Stimulated activated CD8-positive, alpha-beta memory T cell treated with anti-CD3 and anti-CD28 coated beads, Interleukin-15, amount 100 ng/mL, for 24 hours (primary cell): Measurements from ENCODE around the gene TMEM266.

ENCODE experiments used
- DNase-seq: peaks from one replicate; pipeline ENCODE4 v3.0.0-alpha.2; 2020; ENCODE audit warnings: low read depth

The TMEM266 gene

DNA sequence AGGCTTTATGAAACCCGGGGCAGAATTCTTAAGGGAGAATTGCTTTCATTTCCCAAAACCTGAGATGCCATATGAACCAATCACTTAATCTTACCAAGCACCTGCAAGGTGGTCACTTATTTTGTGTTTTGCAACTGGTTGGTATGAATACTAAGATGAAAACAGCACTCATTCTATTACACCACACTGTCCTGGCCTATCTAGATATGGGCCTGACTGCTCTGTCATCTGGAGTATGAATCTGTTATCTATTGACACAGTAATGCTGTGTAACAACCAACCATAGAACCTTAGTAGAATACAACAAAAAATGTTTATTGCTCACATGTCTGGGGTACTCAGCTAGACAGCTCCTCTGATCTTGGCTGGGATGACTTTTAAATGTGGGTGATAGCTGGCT lies 74.8 kb downstream of the TMEM266 start:
- no peak for DNase-seq

DNA sequence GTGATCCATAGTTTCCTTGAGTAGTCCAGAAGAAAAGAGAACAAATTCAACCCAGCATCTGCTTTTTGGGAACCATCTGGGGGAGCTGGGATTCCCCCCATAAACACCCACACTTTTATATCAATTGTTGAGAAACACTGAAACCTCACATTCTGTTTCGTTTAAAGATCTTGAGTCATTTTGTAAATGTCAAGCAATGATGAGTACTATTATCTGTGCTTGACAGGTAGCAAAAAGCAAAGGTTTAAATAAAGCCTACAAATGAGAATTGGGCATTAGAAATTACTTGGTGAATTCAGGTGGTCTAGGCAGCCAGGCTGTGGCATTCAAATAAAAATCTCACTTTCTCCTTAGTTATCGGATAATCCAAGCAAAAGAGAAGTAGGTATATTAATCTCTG lies 75.7 kb downstream of the TMEM266 start:
- DNase-seq = no peak

DNA sequence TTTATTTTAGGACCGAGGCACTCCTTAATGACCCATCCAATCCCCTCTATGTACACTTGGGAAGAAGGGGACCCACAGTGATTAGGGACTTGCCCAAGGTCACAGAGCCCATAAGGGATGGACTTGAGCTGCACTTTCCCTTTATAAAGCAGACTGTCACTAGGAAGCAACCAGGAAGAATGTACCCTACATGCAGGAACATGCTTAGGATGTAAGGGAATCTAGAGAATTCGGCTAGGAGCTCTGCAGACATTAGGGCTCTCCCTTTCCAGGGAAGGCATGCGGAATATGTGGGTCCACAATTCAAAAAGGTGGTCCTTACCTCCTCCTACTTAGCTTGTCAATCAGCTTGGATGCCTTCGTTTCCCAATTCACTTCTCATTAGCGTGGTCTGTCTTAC lies 78.7 kb downstream of the TMEM266 start:
- no peak for DNase-seq

DNA sequence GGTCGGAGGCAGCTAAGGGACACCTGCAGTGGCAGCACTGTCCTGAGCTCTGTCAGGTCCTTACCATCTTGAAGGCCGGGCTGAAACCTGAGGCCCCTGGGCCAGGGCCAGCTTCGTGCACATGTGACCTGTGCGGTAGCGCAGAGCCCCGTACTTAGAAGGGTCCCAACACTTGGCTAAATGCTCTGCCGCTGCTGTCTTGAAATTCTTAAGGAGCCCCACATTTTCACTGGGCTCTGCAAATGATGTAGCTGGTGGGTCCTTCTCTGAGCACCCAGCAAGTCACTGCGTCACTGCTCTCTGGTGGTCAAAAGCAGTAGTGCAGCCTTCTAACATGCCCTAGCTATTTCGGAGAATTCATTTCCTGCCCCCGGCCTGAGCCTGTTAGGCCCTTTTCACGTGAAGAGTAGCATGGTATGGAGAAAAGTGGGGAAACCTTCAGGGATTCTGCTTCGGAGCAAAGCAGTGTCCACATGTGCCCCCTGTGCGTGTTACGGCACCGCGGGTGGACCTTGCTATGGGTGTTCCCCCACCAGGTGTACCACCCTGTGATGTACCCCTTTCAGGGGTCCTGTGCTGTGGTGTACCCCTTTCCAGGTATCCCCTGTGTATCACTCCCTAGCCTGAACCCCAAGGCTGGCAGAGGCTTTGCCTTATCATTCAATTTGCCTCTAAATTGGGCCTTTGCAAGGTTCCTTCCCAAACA lies 79.7 kb downstream of the TMEM266 start:
- DNase-seq = peak; percentile 48

DNA sequence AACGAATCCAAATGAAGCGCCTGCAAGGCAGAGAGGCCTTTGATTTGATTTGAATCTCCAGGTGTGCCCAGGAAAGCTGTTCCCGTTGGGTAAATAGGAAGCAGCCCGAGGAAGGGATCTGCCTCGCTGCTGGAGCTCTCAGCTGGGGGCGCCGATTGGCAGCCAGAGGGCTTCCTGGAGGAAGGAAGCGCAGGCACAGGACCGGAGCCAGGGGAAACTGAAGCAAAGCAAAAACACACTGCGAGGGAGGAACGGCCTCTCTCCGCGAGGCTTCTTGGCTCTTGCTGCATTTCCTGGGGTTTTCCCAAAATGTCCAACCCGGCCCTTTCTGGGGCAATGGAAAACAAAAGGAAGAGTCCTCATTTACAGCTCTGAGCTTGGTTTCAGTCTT lies 80.3 kb downstream of the TMEM266 start:
- DNase-seq = no peak

DNA sequence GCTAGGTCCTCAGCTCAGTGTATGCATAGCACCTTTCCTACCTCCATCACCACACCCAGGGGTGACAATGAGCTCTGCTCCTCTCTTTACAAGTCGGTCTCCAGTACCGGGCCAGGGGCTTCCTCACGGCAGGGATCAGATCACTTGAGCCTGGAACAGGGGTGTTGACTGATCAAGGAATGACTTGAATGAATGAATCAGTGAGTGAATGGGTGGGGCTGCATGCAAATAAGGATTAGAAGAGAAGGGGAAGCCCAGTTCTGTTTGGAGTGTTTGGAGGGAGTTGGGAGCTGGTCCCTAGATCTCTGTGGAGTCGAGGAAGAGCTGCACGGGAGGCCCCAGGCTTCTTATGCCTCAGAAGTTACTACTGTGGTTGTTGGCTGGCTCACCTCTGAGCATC lies 87.0 kb downstream of the TMEM266 start:
- no peak for DNase-seq

DNA sequence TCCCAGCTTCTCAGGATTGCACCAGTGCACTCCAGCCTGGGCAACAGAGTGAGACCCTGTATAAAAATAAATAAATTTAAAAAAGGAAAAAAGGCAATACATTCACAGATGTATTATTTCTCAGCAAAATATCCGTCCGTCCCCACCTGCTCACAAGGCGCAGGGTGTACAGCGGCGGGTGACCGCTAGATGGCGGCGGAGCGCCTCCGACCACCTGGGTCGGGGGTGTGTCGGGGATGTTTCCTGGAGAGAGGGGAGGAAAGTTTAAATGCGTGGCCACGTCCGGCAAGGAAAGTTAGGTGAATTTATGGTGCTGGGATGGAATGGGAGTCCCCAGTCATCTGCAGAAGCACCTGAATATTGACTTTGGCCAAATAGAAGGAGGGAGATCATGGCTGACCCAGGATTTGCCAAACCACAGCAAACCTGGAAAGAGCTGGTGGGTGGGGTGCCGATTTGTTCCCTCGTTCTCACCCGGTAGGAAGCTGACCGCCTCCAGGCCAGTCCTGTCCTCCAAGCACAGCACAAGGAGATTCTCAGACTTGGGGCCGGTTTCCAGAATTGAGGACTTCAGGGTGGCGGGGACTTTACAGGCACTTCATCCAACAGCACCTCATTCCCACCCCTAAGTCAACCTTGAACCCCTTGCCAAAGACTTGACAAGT lies 88.3 kb downstream of the TMEM266 start:
- DNase-seq = peak; percentile 53

DNA sequence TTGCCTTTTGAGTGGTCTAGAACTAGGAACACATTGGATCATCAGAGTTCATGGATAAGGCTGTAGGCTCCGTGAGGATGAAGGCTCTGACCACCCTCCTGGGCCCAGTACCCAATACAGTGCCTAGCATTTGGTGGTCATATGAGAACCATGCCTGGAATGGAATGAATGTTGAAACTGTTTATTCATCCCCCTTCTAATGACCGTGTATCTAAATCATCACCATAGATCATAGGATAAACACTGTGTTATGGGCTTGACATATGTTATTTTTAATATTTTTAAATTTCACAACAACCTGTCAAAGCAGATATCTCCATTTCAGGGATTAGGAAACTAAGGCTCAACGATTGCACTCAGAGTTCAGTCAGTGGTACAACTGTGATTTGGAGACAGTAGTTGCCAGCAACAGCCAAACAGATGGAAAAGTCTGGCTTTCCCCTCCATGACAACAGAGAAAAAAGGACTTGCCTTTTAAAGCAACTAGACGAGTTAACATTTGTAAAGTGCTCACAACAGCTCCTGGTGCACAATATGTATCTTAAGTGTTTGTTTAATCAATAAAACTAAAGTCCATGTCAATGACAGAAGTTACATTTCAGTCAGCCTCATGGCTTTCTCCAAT lies 89.6 kb downstream of the TMEM266 start:
- no peak for DNase-seq

DNA sequence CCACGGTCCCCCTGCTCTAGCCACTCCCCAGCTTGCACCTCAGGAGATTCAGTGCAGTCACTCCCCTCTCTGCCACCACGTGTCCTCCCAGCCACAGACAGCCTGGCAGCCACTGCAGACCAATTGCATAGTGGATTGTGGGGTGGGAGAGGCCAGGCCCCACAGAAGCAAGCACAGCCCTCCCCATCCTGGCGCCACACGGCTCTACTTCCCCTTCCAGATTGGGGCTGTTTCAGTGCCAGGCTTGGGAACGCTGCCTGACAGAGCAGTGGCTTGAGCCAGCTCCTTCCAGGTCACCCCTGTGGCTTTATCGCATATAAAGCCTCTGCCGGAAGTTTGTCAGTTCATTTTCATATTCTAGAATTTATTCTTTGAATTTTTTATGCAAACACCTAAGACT lies 90.7 kb downstream of the TMEM266 start:
- DNase-seq = no peak

DNA sequence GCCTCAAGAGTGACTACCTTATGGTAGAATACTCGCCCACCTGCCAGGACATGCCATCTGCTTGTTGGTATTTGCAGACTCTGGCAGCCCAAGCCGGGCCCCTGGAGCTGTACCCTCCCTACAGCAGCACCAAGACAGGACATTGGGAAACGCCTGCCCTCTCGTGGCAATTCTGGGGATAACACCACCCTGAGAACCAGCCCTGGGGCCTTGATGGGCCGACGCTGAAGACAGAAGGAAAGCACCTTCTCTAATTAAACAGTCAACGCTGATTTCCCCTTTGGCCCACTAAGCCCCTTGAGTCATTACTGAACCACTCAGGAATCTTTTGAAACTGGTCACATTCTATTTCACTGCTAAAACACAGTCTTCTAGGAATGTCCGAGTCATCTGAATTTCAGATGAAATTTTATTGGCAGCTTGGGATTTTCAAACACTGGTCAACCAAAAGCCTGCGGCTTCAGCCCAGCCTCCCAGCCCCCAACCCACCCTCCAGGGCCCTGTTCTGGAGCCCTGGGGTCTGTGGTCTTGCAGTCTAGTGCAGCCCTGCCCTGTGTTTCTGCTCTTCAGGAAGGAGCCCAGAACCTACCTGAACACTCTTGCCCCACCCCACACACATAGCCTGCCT lies 91.3 kb downstream of the TMEM266 start:
- peak; percentile 57 for DNase-seq

DNA sequence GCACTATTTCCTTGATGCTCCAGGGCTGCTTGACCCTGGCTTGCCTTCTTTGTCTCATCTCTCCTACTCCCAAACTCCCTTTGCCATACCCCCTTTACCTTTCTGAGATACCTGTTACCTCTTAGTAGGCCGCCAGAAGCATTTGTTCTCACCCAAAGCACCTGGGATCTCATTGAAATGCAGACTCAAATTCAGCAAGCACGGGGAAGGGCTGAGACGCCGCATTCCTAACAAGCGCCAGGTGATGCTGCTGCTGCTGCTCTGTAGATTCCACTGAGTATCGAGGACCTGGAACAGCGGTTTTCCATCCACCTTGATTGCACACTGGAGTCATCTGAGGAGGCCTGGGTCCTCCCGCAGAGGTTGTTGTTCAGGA lies 91.8 kb downstream of the TMEM266 start:
- no peak for DNase-seq

DNA sequence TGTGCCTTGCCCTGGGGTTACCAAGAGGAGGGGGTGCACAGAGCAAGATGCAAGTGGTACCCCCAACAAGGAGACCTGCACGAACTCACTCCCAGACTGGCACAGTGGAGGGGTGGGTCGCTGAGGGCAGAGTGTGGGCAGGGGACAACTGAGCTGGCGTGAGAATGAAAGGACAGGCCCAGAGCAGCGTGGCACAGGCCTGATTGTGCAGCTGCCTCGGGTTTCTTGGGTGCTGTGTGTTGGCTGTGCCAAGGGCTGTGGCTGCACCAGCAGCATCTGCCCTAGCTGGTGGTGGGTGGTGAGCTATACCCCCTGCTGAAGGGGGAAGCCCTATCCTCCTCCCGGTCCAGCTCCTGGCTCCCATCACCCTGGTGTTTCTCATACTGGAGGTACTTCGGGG lies 92.4 kb downstream of the TMEM266 start:
- DNase-seq = no peak

DNA sequence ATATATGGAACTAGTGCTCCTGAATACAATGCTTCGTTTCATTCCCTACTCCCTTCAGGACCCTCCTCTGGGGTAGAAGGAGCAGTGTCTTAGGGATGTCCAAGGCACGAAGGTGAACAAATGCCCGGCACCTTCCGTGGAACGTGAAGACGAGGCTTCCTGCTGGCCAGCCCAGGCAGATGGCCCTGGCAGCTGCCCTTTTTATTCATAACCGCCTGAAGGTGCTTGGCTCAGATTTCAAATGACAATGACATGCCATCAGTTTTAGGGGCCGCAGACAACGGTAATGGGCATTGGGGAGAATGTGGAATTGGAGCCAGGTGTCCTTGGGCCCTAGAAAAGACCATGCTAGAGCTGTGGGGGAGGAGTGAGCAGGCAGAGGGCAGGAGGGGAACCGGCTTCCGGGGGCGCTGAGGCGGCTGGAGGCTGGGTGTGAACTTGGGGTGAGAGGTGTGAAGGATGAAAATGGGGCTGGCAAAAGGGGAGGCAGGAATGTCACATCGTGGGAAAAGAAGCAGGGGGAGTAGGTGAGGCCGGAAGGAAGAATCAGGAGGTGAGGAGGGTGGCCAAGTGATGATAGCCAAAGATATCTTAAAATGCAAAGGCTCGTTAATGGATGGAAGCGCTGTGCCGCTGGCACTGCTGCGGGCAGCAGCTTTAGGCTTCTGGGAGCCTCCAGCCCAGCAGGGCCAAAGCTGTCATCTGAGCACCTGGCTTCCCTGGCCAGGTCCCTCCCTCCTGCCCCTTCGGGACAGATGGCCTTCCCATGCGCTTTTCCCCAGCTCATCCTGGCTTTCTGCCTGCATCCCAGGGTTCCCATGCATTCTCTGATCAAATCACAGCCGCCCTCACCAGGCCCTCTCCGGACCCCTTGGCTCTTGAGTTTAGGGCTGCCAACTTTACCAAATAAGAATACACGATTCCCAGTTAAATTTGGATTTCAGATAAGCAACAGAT lies 93.7 kb downstream of the TMEM266 start:
- no peak for DNase-seq

DNA sequence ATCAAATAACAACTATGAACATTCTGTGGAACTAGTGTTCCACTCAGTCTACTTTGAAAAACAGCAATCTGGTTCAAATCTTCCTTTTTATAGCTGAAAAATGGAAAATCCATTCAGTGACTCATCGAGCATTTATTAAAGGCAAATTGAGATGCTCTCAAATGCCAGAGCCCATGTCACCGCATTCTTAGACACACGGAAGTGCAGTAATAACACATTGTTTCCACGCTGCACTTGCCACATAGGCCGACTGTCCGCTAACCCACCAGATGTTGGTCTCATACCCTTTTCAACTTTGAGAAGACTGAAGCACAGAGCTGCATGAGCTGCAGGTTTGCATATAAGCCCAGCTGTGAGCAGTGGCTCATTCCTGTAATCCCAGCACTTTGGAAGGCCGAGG lies 95.9 kb downstream of the TMEM266 start:
- no peak for DNase-seq

DNA sequence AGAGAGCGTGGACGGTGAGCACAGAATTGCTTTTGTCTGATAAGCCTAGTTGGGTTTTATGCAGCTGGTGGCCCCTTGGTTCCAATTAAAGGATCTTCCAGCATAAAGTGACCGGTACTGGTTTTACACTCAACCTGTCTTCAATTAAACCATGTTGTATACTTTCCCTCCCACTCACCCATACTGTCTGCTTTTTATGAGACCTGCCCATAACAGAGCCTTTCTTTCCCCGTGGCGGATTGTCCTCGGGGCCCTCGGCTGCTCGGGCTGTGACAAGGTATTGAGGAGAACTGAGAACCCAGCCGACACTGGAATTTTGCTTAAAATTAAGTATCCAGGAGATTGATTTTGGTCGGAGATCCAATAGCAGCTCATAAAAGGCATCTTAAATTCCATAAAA lies 98.4 kb downstream of the TMEM266 start:
- no peak for DNase-seq

DNA sequence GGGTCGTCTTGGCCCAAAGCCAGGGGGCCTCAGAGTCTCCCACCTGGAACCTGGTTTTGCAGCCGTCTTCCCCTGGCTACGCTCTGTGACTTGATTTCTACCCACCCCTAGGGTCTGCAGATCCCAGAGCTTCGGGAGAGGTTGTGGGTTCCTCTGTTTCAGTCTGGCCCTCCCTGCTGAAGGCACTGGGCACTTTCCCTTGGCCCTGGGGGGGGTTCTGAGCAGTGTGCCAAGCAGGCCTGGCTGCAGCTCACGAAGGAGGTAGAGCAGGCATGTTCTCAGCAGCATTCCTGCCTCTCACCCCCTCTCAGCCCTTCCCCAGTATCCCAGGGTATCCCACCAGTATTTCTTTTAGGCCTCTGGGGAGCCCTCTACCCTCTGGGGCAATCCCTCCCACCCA lies 99.0 kb downstream of the TMEM266 start:
- DNase-seq = no peak

DNA sequence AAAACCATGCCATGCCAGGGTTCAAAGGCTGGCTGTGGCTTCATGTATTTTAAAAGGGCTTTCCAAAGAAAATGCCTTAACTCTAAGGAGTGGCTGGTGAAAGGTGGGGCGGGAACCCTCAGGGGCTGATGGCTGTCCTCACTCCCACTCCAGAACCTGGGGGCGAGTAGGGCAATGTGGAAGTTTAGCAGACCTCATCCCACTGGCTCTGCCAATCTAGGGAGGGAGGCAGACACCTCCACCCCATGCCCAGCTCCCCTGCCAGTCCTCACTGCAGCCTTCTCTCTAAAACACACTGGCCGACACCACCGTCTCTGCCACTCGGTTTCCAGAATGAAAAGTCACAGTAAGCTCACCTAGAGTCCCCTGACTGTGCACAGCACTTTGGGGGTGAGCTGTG lies 99.5 kb downstream of the TMEM266 start:
- DNase-seq = no peak

DNA sequence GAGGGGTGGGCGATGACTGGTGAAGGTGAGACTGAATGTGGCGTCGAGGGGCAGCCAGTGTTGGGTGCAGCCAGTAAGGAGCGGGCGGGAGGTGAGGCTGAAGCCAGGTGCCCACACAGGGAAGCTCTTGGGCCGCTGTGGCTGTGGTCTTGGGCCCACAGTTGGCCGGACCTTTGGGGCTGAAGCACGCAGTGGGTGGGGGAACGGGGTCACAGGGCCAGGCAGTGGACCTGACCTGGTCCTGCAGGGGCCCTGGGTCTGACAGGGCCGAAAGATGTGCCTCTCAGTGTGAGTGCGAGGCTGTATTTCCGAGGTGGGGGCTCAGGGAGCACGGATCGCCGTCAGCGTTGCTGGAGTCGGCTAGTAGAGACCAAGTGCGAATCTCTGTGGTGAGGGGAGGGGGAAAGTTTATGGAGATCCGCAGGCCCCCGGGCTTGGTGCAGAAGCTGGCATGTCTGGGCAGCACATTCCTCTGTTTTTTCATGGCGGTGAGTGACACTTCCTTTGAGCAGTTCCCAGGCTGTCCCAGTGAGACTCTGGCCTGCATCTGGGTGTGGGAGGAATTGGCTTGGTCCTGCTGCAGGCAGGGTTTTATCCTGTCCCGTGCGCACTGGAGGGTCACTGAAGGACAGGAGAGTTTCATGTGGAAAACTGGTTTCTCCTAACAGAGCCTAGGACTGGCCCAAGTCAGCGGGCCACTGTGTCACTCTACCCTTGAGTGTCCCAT lies 100.8 kb downstream of the TMEM266 start:
- DNase-seq = no peak

DNA sequence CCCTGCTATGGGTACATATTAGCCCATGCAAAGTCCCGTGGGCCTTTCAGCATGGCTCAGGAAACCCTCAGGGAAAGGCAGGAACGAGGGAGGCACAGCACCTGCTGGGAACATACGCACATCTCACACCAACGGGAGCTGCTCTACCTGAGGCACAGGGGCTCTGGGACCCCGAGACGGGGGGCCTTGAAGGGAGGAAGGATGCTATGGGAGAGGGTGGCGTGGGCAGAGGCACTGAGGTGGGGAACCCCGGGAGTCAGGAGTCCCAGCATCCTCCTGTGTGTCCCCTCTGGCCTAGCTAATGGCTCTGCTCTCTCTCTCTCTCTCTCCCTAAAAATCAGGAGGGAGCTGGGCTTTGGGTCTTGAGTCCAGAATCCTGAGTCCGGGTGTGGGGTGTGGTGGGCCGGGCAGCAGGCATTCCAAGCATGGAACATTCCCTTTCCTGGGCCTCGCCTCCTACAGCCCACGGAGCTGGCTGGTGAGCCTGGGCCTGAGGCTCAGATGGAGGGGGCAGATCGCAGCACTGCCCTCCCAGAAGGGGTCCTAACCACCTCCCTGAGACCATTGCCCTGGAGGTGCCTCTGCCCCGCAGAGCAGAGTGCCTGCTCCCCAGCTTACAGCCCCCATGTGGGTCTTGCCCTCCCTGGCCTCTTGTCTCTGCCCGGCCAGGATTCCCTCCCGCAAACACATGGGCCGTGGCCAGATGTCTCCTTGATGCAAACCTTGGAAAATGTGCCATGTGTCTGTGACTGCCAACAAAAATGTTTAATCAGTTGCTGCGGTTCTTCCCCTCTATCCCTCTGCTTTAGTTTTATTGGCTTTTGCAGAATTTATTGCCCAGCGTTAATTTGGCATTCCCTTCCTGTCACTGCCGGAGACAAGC lies 101.6 kb downstream of the TMEM266 start:
- no peak for DNase-seq

DNA sequence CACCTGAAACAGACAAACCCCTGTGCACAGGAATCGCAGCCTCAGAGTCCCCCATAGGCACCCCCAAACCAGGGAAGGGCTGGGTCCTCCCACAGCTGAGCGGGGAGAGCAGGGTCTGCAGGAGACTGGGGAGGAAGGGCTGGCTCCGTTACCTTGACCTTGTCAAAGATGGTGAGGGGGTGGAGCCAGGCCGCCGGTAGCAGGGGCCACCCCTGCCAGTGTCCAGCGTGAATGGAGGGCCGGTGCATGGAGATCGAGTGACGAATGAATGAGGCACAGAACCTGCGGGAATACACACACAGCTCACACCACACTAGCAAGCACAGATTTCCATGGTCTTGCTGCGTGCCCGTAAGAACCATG lies 102.2 kb downstream of the TMEM266 start:
- no peak for DNase-seq
